ENCODE data around the gene CUX1.

Gene CUX1

GRCh38 chr7:102075553-102076135, 258.2 kb downstream of the CUX1 start:
- no peaks in the 10 kb centered on the region for H3K27me3 ChIP-seq (ENCODE audit: control insufficient read depth, insufficient read depth, low read length)
- H3K4me3 ChIP-seq (ENCODE audit: low read length) = no peak overlapping the region
- H3K36me3 ChIP-seq (ENCODE audit: control insufficient read depth, insufficient read depth, low read length) = no peaks in the 10 kb centered on the region

GRCh38 chr7:102077081-102077480, 259.7 kb downstream of the CUX1 start:
- Histone ChIP-seq H3K4me1 (ENCODE audit: control insufficient read depth, insufficient read depth, low read length) (peaks cover 11% of the 10 kb centered on the region), H3K9ac (ENCODE audit: low read length) (no peak overlapping the region), H3K9me3 (ENCODE audit: control insufficient read depth, low read length) (no peaks in the 10 kb centered on the region), H3K27me3 (ENCODE audit: control insufficient read depth, insufficient read depth, low read length) (no peaks in the 10 kb centered on the region), H3K36me3 (ENCODE audit: control insufficient read depth, insufficient read depth, low read length) (no peaks in the 10 kb centered on the region), H3K4me3 (ENCODE audit: low read length) (no peak overlapping the region)

More at GRCh38 chr7:102075553-102076135, 258.2 kb downstream of the CUX1 start:
- Histone ChIP-seq H3K4me1 (ENCODE audit: control insufficient read depth, insufficient read depth, low read length) (peaks cover 11% of the 10 kb centered on the region), H3K9me3 (ENCODE audit: control insufficient read depth, low read length) (no peaks in the 10 kb centered on the region), H3K9ac (ENCODE audit: low read length) (no peak overlapping the region)

- no peaks in the 10 kb centered on the region for H3K36me3 ChIP-seq (ENCODE audit: control insufficient read depth, insufficient read depth, low read length)
- H3K4me3 ChIP-seq (ENCODE audit: low read length) = no peak overlapping the region
- H3K27me3 ChIP-seq (ENCODE audit: control insufficient read depth, insufficient read depth, low read length) = no peaks in the 10 kb centered on the region
- H3K4me1 ChIP-seq (ENCODE audit: control insufficient read depth, insufficient read depth, low read length) = peaks cover 3% of the 10 kb centered on the region
- H3K9me3 ChIP-seq (ENCODE audit: control insufficient read depth, low read length) = no peaks in the 10 kb centered on the region
- H3K9ac ChIP-seq (ENCODE audit: low read length) = no peak overlapping the region
Observed at GRCh38 chr7:102079140-102080018, 262.0 kb downstream of the CUX1 start.

- Histone ChIP-seq H3K4me3 (ENCODE audit: low read length) (no peak overlapping the region), H3K27me3 (ENCODE audit: control insufficient read depth, insufficient read depth, low read length) (no peaks in the 10 kb centered on the region), H3K4me1 (ENCODE audit: control insufficient read depth, insufficient read depth, low read length) (no peaks in the 10 kb centered on the region), H3K9me3 (ENCODE audit: control insufficient read depth, low read length) (no peaks in the 10 kb centered on the region), H3K9ac (ENCODE audit: low read length) (no peak overlapping the region), H3K36me3 (ENCODE audit: control insufficient read depth, insufficient read depth, low read length) (no peaks in the 10 kb centered on the region)
Observed at GRCh38 chr7:102080019-102080433, 262.6 kb downstream of the CUX1 start.

GRCh38 chr7:102080434-102081243, 263.2 kb downstream of the CUX1 start:
- Histone ChIP-seq H3K9me3 (ENCODE audit: control insufficient read depth, low read length) (no peaks in the 10 kb centered on the region), H3K36me3 (ENCODE audit: control insufficient read depth, insufficient read depth, low read length) (no peaks in the 10 kb centered on the region), H3K27me3 (ENCODE audit: control insufficient read depth, insufficient read depth, low read length) (no peaks in the 10 kb centered on the region), H3K9ac (ENCODE audit: low read length) (no peak overlapping the region), H3K4me3 (ENCODE audit: low read length) (no peak overlapping the region), H3K4me1 (ENCODE audit: control insufficient read depth, insufficient read depth, low read length) (no peaks in the 10 kb centered on the region)

GRCh38 chr7:102081244-102081627, 263.8 kb downstream of the CUX1 start:
- Histone ChIP-seq H3K4me3 (ENCODE audit: low read length) (no peak overlapping the region), H3K9ac (ENCODE audit: low read length) (no peak overlapping the region), H3K9me3 (ENCODE audit: control insufficient read depth, low read length) (no peaks in the 10 kb centered on the region), H3K4me1 (ENCODE audit: control insufficient read depth, insufficient read depth, low read length) (no peaks in the 10 kb centered on the region), H3K36me3 (ENCODE audit: control insufficient read depth, insufficient read depth, low read length) (no peaks in the 10 kb centered on the region), H3K27me3 (ENCODE audit: control insufficient read depth, insufficient read depth, low read length) (no peaks in the 10 kb centered on the region)

- Histone ChIP-seq H3K9ac (ENCODE audit: low read length) (no peak overlapping the region), H3K9me3 (ENCODE audit: control insufficient read depth, low read length) (no peaks in the 10 kb centered on the region), H3K27me3 (ENCODE audit: control insufficient read depth, insufficient read depth, low read length) (no peaks in the 10 kb centered on the region), H3K4me1 (ENCODE audit: control insufficient read depth, insufficient read depth, low read length) (no peaks in the 10 kb centered on the region), H3K4me3 (ENCODE audit: low read length) (no peak overlapping the region), H3K36me3 (ENCODE audit: control insufficient read depth, insufficient read depth, low read length) (no peaks in the 10 kb centered on the region)
Observed at GRCh38 chr7:102082693-102083368, 265.4 kb downstream of the CUX1 start.

GRCh38 chr7:102085218-102085772, 267.9 kb downstream of the CUX1 start:
- Histone ChIP-seq H3K27me3 (ENCODE audit: control insufficient read depth, insufficient read depth, low read length) (no peaks in the 10 kb centered on the region), H3K4me1 (ENCODE audit: control insufficient read depth, insufficient read depth, low read length) (no peaks in the 10 kb centered on the region), H3K4me3 (ENCODE audit: low read length) (no peak overlapping the region), H3K9me3 (ENCODE audit: control insufficient read depth, low read length) (no peaks in the 10 kb centered on the region), H3K36me3 (ENCODE audit: control insufficient read depth, insufficient read depth, low read length) (no peaks in the 10 kb centered on the region), H3K9ac (ENCODE audit: low read length) (no peak overlapping the region)

- H3K9ac ChIP-seq (ENCODE audit: low read length) = no peak overlapping the region
- peaks cover 10% of the 10 kb centered on the region for H3K4me1 ChIP-seq (ENCODE audit: control insufficient read depth, insufficient read depth, low read length)
- H3K36me3 ChIP-seq (ENCODE audit: control insufficient read depth, insufficient read depth, low read length) = no peaks in the 10 kb centered on the region
- no peak overlapping the region for H3K4me3 ChIP-seq (ENCODE audit: low read length)
- no peaks in the 10 kb centered on the region for H3K27me3 ChIP-seq (ENCODE audit: control insufficient read depth, insufficient read depth, low read length)
- H3K9me3 ChIP-seq (ENCODE audit: control insufficient read depth, low read length) = no peaks in the 10 kb centered on the region
Observed at GRCh38 chr7:102089175-102090098, 272.0 kb downstream of the CUX1 start.

GRCh38 chr7:102093599-102094315, 276.3 kb downstream of the CUX1 start:
- Histone ChIP-seq H3K27me3 (ENCODE audit: control insufficient read depth, insufficient read depth, low read length) (no peaks in the 10 kb centered on the region), H3K9me3 (ENCODE audit: control insufficient read depth, low read length) (no peaks in the 10 kb centered on the region), H3K36me3 (ENCODE audit: control insufficient read depth, insufficient read depth, low read length) (no peaks in the 10 kb centered on the region), H3K4me1 (ENCODE audit: control insufficient read depth, insufficient read depth, low read length) (peaks cover 25% of the 10 kb centered on the region), H3K4me3 (ENCODE audit: low read length) (no peak overlapping the region), H3K9ac (ENCODE audit: low read length) (no peak overlapping the region)
